NCI-H460 (cell line): ENCODE results near the gene CLDND1. TPM values are rescaled to one million over a fixed set of nuclear protein-coding genes. Genes with fewer than 3 reads are reported as not detected.

ENCODE experiments used
- DNase-seq: peaks from one replicate; pipeline ENCODE4 v3.0.0-alpha.2; 2016; ENCODE audit warnings: low read depth; ENCODE audit errors: extremely low read depth
- total RNA-seq: library from RNA; depleted of rRNA; stranded (reverse); fragments of >200 nt; shearing (Covaris generic); gene quantifications from 2 replicates; pipeline ENCODE4 v1.2.3, GENCODE V29; 2014

CLDND1 gene
- total RNA-seq, 1 experiment from 2014 or later: 104 TPM

- no peak for DNase-seq
These were observed 29.7 kb upstream of the CLDND1 start for GRCh38 chr3:98552232-98553020.

- DNase-seq: no peak
These were observed 29.1 kb upstream of the CLDND1 start for GRCh38 chr3:98551754-98552153.

GRCh38 chr3:98551236-98551635 lies 28.5 kb upstream of the CLDND1 start:
- no peak for DNase-seq

- no peak for DNase-seq
These were observed 28.1 kb upstream of the CLDND1 start for GRCh38 chr3:98550833-98551232.

GRCh38 chr3:98548544-98548943 lies 25.8 kb upstream of the CLDND1 start:
- no peak for DNase-seq

GRCh38 chr3:98545940-98546339 lies 23.2 kb upstream of the CLDND1 start:
- no peak for DNase-seq

- no peak for DNase-seq
These were observed 19.9 kb upstream of the CLDND1 start for GRCh38 chr3:98542623-98543022.

- DNase-seq: no peak
These were observed 19.0 kb upstream of the CLDND1 start for GRCh38 chr3:98541695-98542094.

GRCh38 chr3:98540346-98540745 lies 17.6 kb upstream of the CLDND1 start:
- DNase-seq: no peak

GRCh38 chr3:98536456-98537017 lies 13.8 kb upstream of the CLDND1 start:
- DNase-seq: no peak

GRCh38 chr3:98534734-98535133 lies 12.0 kb upstream of the CLDND1 start:
- no peak for DNase-seq

GRCh38 chr3:98534168-98534567 lies 11.5 kb upstream of the CLDND1 start:
- DNase-seq: no peak

- no peak for DNase-seq
These were observed 10.2 kb upstream of the CLDND1 start for GRCh38 chr3:98532709-98533571.

- DNase-seq: no peak
These were observed 9.6 kb upstream of the CLDND1 start for GRCh38 chr3:98532275-98532637.

GRCh38 chr3:98531622-98532274 lies 9.0 kb upstream of the CLDND1 start, which contains the start of gene GPR15:
Gene GPR15, plus strand, starts transcription at chr3:98531978. Its CDS starts 56 bp downstream, at chr3:98532034.
- no peak for DNase-seq

GRCh38 chr3:98530676-98531075 lies 8.0 kb upstream of the CLDND1 start:
- DNase-seq: no peak

GRCh38 chr3:98529856-98530459 lies 7.3 kb upstream of the CLDND1 start:
- DNase-seq: no peak

GRCh38 chr3:98528474-98529346 lies 6.0 kb upstream of the CLDND1 start:
- no peak for DNase-seq

- no peak for DNase-seq
These were observed 2.8 kb upstream of the CLDND1 start for GRCh38 chr3:98525494-98525893.
